WERI-Rb-1 (cell line): Measurements from ENCODE around the gene ACTA1.

Experiments used
- DNase-seq: peaks from one replicate; pipeline ENCODE4 v3.0.0-alpha.2; 2020
- H3K27ac ChIP-seq: fragments of 250-450 bp; sonication (Bioruptor Pico); 2 replicates; pipeline ENCODE4 v1.5.1; 2020; ENCODE audit warnings: mild to moderate bottlenecking, moderate library complexity
- H3K27me3 ChIP-seq: fragments of 250-450 bp; sonication (Bioruptor Pico); 2 replicates; pipeline ENCODE4 v1.5.1; 2021; ENCODE audit warnings: mild to moderate bottlenecking, low read depth, moderate library complexity; ENCODE audit not compliant: insufficient read depth, severe bottlenecking
- H3K36me3 ChIP-seq: fragments of 250-450 bp; sonication (Bioruptor Pico); 2 replicates; pipeline ENCODE4 v1.5.1; 2020; ENCODE audit warnings: mild to moderate bottlenecking, moderate library complexity
- H3K4me3 ChIP-seq: 2 replicates; pipeline ENCODE4 v1.5.1; 2011; ENCODE audit warnings: low read depth, mild to moderate bottlenecking, control low read depth, low read length
- H3K9me3 ChIP-seq: fragments of 250-450 bp; sonication (Bioruptor Pico); 2 replicates; pipeline ENCODE4 v1.5.1; 2021; ENCODE audit warnings: mild to moderate bottlenecking, moderate library complexity; ENCODE audit not compliant: severe bottlenecking
- TF ChIP-seq, protein P1 (sequence below): IDR thresholded peaks from 2 replicates; pipeline ENCODE4 v1.5.1; 2011; ENCODE audit warnings: low read depth, mild to moderate bottlenecking, control low read depth, inconsistent platforms, low read length

ACTA1 gene

DNA sequence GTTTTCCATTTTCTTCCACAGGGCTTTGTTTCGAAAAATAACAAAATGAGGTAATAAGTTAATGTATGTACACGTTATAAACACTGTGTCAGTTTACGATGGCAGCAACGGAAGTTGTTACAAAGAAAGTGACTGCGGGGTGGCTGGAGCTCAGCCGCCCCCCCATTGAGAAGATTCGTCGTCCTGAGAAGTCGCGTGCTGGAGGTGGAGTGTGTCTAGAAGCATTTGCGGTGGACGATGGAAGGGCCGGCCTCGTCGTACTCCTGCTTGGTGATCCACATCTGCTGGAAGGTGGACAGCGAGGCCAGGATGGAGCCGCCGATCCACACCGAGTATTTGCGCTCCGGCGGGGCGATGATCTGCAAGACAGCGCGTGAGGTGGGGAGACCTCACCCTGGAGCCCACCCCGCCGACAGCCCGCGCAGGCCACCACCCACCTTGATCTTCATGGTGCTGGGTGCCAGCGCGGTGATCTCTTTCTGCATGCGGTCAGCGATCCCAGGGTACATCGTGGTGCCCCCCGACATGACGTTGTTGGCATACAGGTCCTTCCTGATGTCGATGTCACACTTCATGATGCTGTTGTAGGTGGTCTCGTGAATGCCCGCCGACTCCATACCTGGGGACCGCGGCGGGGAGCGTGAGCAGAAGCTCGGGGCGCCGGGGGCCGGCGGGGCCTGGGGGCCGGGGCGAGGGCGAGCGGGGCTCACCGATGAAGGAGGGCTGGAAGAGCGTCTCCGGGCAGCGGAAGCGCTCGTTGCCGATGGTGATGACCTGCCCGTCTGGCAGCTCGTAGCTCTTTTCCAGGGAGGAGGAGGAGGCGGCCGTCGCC lies 2.4 kb downstream of the ACTA1 start:
- Histone ChIP-seq H3K27me3 (no peaks in the 10 kb centered on the region), H3K27ac (no peak overlapping the region), H3K36me3 (no peaks in the 10 kb centered on the region), H3K9me3 (no peaks in the 10 kb centered on the region), H3K4me3 (no peak overlapping the region)
- no peak for DNase-seq
- TF ChIP-seq, protein P1, sequence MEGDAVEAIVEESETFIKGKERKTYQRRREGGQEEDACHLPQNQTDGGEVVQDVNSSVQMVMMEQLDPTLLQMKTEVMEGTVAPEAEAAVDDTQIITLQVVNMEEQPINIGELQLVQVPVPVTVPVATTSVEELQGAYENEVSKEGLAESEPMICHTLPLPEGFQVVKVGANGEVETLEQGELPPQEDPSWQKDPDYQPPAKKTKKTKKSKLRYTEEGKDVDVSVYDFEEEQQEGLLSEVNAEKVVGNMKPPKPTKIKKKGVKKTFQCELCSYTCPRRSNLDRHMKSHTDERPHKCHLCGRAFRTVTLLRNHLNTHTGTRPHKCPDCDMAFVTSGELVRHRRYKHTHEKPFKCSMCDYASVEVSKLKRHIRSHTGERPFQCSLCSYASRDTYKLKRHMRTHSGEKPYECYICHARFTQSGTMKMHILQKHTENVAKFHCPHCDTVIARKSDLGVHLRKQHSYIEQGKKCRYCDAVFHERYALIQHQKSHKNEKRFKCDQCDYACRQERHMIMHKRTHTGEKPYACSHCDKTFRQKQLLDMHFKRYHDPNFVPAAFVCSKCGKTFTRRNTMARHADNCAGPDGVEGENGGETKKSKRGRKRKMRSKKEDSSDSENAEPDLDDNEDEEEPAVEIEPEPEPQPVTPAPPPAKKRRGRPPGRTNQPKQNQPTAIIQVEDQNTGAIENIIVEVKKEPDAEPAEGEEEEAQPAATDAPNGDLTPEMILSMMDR = no peak

DNA sequence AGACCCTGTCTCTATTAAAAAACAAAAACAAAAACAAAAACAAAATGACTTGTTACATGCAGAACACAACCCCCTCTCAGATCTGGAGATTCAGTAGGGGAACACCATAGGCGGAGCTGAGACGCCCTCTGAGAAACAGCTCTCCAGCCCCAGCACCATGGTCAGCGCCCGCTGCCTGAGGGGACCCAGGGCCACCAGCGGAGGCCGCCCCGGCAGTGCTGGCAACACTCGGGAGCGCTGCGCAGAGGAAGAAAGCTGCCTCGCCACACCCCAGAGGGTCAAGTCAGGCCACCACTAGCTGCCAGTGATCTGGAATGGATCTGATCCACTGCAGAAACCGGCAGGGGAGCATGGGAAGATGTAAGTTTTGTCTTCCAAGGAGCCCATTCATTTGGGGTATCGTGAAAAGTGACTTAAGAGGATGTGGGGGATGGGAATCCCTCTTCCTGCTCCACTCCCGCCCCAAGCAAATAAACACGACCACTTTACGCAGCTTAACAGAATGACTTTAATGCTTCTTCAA lies 3.1 kb downstream of the ACTA1 start:
- Histone ChIP-seq H3K9me3 (no peaks in the 10 kb centered on the region), H3K36me3 (no peaks in the 10 kb centered on the region), H3K27me3 (no peaks in the 10 kb centered on the region), H3K4me3 (no peak overlapping the region), H3K27ac (no peak overlapping the region)
- DNase-seq = no peak
- TF ChIP-seq, protein P1 = no peak

DNA sequence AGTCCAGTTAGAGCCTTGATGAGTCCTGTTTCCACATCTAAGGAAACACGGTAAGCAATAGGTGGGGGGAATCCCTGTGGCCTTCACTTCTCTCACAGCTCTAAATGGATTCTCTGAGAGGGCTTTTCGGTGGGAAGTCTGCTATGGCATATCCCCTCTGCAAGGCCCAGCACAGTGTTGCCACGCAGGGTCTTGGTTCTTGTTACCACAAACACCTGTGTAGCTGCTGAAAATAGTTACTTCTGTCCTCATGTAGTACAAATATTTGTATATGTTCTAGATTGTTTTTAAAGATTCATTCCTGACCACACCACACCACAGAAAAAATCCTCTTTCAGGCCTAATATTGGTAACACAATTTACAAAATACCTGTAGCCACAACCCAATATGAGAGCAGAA lies 5.6 kb downstream of the ACTA1 start:
- Histone ChIP-seq H3K27me3 (no peaks in the 10 kb centered on the region), H3K4me3 (no peak overlapping the region), H3K27ac (no peak overlapping the region), H3K36me3 (no peaks in the 10 kb centered on the region), H3K9me3 (peaks cover 3% of the 10 kb centered on the region)
- no peak for DNase-seq
- TF ChIP-seq, protein P1 = no peak

DNA sequence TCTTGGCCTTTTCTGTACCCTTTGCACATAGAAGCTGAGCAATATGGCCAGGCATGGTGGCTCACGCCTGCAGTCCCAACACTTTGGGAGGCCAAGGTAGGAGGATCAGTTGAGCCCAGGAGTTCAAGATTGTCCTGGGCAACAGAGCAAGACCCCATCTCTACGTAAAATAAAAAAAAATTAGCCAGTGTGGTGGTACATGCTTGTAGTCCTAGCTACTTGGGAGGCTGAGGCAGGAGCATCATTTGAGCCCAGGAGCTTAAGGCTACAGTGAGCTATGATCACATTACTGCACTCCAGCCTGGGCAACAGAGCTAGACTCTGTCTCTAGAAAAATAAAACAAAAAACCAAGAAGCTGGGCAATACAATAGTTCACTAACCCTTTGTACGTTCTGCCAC lies 6.3 kb downstream of the ACTA1 start:
- peaks cover 3% of the 10 kb centered on the region for H3K9me3 ChIP-seq
- H3K36me3 ChIP-seq = no peaks in the 10 kb centered on the region
- TF ChIP-seq, protein P1 = no peak
- no peak for DNase-seq
- no peaks in the 10 kb centered on the region for H3K27me3 ChIP-seq
- no peak overlapping the region for H3K27ac ChIP-seq
- no peak overlapping the region for H3K4me3 ChIP-seq

DNA sequence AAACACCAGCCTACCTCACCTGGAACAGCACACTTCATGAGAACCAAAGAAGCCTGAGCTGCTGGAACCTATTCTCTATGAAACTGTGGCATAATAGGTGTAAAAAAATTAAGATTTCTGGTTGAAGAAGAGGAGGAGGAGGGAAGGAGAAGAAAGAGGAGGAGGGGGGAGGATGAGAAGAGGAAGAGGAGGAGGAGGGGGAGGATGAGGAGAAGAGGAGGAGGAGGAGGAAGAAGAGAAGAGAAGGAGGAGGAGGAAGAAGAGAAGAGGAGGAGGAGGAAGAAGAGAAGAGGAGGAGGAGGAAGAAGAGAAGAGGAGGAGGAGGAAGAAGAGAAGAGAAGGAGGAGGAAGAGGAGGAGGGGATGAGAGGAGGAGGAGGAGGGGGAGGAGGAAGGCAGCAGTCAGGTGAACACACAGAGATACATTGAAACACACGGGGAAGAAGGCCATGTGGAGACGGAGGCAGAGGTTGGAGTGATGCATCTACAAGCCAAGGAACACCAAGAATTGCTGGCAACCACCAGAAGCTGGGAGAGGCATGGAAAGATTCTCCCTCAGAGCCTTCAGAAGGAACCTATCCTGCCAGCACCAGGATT lies 8.2 kb downstream of the ACTA1 start:
- Histone ChIP-seq H3K27ac (no peak overlapping the region), H3K9me3 (peaks cover 3% of the 10 kb centered on the region), H3K36me3 (no peaks in the 10 kb centered on the region), H3K4me3 (no peak overlapping the region), H3K27me3 (no peaks in the 10 kb centered on the region)
- TF ChIP-seq, protein P1 = no peak
- no peak for DNase-seq
